GM21447 (cell line): Measurements from ENCODE around the gene MPST.

Experiments used
- ATAC-seq: cut with Tn5 transposase; IDR thresholded peaks from one replicate; pipeline ENCODE4 v1.9.1; 2021; ENCODE audit not compliant: unreplicated experiment

Gene MPST

GRCh38 chr22:37043828-37044538, 24.4 kb downstream of the MPST start:
- no peak for ATAC-seq

GRCh38 chr22:37044634-37045625, 25.4 kb downstream of the MPST start:
- no peak for ATAC-seq

DNA sequence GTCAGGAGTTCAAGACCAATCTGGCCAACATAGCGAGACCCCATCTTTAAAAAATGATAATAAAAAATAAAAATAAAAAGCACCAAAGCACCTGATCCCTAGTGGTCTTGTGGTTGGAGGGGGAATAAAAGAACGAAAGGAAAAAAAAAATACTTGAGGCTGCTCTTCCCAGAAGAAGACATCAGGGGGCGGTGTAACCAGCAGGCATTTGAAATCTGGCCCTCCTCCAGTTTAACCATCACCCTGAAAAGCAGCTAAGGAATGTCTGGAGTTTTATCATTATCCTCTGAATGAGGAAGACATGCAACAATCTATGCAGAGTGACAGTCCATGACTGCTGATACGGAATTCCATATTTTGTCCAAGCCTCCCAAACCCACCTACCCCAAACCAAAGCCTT, 26.4 kb downstream of the MPST start:
- ATAC-seq = no peak

- ATAC-seq = no peak
Observed at GRCh38 chr22:37046589-37046988, 27.0 kb downstream of the MPST start.

DNA sequence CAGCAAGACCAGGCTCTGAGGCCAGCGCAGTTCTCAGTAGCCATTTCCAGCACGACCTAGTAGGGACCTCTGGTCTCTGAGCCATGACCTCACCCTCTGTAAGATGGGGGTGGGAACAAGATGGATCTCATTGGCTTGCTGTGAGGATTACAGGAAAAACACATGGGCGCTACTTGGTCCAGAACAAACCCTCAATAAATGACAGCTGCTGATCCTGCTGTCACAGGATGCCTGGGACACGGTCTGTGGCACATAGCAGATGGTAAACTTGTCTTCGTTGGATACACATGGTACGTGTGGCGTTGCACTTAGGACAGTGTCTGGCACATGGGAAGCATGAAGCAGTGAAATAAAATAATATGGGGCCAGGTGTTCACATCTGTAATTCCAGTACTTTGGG, 27.5 kb downstream of the MPST start:
- ATAC-seq = no peak

- no peak for ATAC-seq
Observed at GRCh38 chr22:37048133-37048532, 28.6 kb downstream of the MPST start.

DNA sequence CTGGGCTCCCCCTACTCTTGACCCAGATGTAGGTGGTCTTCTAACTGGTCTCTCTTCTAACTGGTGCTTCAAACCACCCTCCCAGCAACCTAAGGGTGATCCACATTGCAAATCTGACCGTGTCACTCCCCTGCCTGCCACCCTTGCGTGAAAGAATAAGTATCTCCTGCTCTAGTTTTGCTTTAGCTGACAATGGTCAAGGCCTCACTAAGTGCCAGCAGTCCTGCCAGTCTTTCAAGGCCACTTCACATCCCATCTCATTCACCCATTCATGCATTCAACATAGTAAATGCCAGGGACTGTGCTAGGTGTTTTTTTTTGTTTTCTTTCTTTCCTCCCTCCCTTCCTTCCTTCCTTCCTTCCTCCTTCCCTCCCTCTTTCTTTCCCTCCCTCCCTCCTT, 29.7 kb downstream of the MPST start:
- ATAC-seq = no peak

DNA sequence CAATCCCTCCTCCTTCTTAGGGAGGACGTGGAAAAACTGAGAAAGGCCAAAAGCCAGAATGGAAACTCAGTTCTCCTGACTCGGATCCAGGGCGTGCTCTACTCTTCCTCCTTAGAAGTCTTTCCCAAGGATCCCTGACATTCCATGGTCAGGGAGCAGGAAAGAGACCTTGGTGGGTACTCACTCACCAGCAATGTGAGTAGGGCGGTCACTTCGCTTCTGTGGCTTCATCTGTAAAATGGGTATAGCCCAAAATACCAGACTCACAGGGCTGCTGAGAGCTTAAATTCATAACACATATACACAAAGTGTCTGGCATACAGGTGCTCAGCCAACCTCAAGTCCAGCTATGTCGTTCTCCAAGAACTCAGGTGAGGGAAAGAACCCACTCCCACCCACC, 31.4 kb downstream of the MPST start:
- no peak for ATAC-seq

GRCh38 chr22:37051391-37052385, 32.1 kb downstream of the MPST start, which contains the start of gene KCTD17:
Gene KCTD17, plus strand, starts transcription at chr22:37051742. Its CDS starts 19 bp downstream, at chr22:37051761.
- no peak for ATAC-seq

DNA sequence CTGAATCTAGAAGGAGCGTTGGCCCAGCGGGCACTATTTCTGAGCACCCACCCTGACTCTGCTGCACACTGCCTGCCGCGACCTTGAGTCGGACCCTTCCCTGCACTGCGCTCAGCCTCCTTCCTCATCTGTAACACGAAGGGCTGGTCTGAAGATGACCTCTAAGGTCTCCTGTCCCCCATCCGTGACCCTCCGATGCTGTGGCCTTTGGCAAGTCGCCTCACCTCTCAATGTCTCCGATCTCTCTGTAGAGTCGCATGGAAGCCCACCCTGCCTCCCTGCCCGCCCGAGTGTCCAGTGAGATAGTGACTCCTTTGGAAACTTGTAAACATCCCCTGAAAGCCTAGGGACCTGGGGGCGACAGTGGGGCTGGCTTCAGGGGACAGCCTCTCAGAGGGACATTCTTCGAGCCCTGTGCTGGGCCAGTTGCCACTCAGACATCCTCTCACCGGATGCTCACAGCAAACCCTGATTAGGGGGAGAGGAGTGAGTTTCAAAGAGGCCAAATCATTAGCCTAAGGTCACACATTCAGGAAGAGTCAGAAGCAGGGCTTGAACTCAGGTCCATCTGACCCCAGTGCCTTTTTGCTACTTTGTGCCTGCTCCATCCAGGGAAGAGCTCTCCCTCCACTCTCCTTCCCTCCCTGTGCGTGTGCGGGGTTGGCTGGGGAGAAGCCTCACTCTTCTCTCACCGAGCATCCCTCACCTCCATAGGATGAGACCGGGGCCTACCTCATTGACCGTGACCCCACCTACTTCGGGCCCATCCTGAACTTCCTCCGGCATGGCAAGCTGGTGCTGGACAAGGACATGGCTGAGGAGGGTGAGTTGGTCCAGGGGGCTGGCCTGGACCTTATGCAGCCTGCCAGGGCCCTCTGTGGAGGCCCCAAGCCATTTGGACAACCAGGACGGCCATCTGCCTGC, 33.1 kb downstream of the MPST start:
- ATAC-seq = no peak

GRCh38 chr22:37053310-37054055, 33.9 kb downstream of the MPST start:
- no peak for ATAC-seq

- no peak for ATAC-seq
Observed at GRCh38 chr22:37054056-37054395, 34.5 kb downstream of the MPST start.

- no peak for ATAC-seq
Observed at GRCh38 chr22:37054600-37055365, 35.2 kb downstream of the MPST start.

GRCh38 chr22:37056246-37056645, 36.7 kb downstream of the MPST start:
- ATAC-seq = no peak

- no peak for ATAC-seq
Observed at GRCh38 chr22:37057226-37057625, 37.7 kb downstream of the MPST start.

- no peak for ATAC-seq
Observed at GRCh38 chr22:37057796-37058510, 38.4 kb downstream of the MPST start.

- no peak for ATAC-seq
Observed at GRCh38 chr22:37058917-37059701, 39.6 kb downstream of the MPST start.
